Keratinocyte (primary cell): ENCODE data around the gene PPP1R14B. TPM values are rescaled to one million over a fixed set of nuclear protein-coding genes. Genes with fewer than 3 reads are reported as not detected.

Experiments used
- DNase-seq: peaks from one replicate; pipeline ENCODE4 v3.0.0-alpha.2; 2011; ENCODE audit warnings: low read depth, missing footprints, low spot score
- FAIRE-seq: peaks from 2 replicates; lab custom pipeline; 2011; peaks lifted over from hg19 to GRCh38; lab: Jason Lieb, UNC
- H2AFZ ChIP-seq: 2 replicates; pipeline ENCODE4 v1.6.0; 2012; ENCODE audit warnings: low read length, control low read depth, inconsistent platforms; ENCODE audit not compliant: control insufficient read depth
- H3K27ac ChIP-seq: 2 replicates; pipeline ENCODE4 v1.5.1; 2011; ENCODE audit warnings: low read length; ENCODE audit not compliant: control insufficient read depth, insufficient read depth
- H3K27me3 ChIP-seq: 3 replicates; pipeline ENCODE4 v1.6.0; 2011; ENCODE audit warnings: low read length; ENCODE audit not compliant: control insufficient read depth, insufficient read depth; ENCODE audit errors: extremely low read depth
- H3K36me3 ChIP-seq, 2 experiments: 2 replicates in 1 of 2; 3 replicates in 1 of 2; pipeline ENCODE4 v1.5.1; 2011; ENCODE audit warnings: low read length in 2 of 2, mild to moderate bottlenecking in 1 of 2; ENCODE audit not compliant: control insufficient read depth in 2 of 2, insufficient read depth in 2 of 2; ENCODE audit errors: extremely low read depth in 1 of 2
- H3K4me1 ChIP-seq: 3 replicates; pipeline ENCODE4 v1.5.1; 2011; ENCODE audit warnings: low read length; ENCODE audit not compliant: control insufficient read depth, insufficient read depth; ENCODE audit errors: extremely low read depth
- H3K4me2 ChIP-seq: 3 replicates; pipeline ENCODE4 v1.6.0; 2011; ENCODE audit warnings: low read depth, low read length; ENCODE audit not compliant: control insufficient read depth, insufficient read depth; ENCODE audit errors: extremely low read depth
- H3K4me3 ChIP-seq, 3 experiments: fragments of 200-600 bp in 1 of 3; sonication (generic) in 1 of 3; 2 replicates in 2 of 3; 3 replicates in 1 of 3; pipeline ENCODE4 v1.5.1; 2011 to 2016; ENCODE audit warnings: low read length in 3 of 3, mild to moderate bottlenecking in 3 of 3, control low read depth in 2 of 3, inconsistent platforms in 1 of 3, low read depth in 1 of 3, mixed read lengths in 1 of 3, mixed run types in 1 of 3, moderate library complexity in 1 of 3; ENCODE audit not compliant: control insufficient read depth in 2 of 3, insufficient read depth in 2 of 3; ENCODE audit errors: extremely low read depth in 1 of 3
- H3K79me2 ChIP-seq: 2 replicates; pipeline ENCODE4 v1.6.0; 2012; ENCODE audit warnings: low read length; ENCODE audit not compliant: control insufficient read depth, insufficient read depth
- H3K9ac ChIP-seq: 3 replicates; pipeline ENCODE4 v1.6.0; 2011; ENCODE audit warnings: low read length; ENCODE audit not compliant: control insufficient read depth, insufficient read depth; ENCODE audit errors: extremely low read depth
- H3K9me1 ChIP-seq: 3 replicates; pipeline ENCODE4 v1.6.0; 2011; ENCODE audit warnings: low read length; ENCODE audit not compliant: control insufficient read depth, insufficient read depth; ENCODE audit errors: extremely low read depth
- H3K9me3 ChIP-seq: 2 replicates; pipeline ENCODE4 v1.5.1; 2012; ENCODE audit warnings: low read depth, low read length; ENCODE audit not compliant: control insufficient read depth
- H4K20me1 ChIP-seq: 3 replicates; pipeline ENCODE4 v1.6.0; 2011; ENCODE audit warnings: low read length; ENCODE audit not compliant: control insufficient read depth, insufficient read depth; ENCODE audit errors: extremely low read depth
- EZH2 ChIP-seq: IDR thresholded peaks from one replicate; pipeline ENCODE4 v1.6.1; 2012; ENCODE audit warnings: inconsistent platforms, mild to moderate bottlenecking, low read length, moderate library complexity
- dilution Hi-C: fragments of 300-500 bp; cut with MboI; formaldehyde crosslinking; loops from one replicate; pipeline ENCODE4 v1.7.0; 2020; ENCODE audit warnings: low sequenced_read_pairs; ENCODE audit not compliant: extremely low pct_ligation_motif_present
- polyA plus RNA-seq, 5 experiments: library from polyadenylated mRNA; depleted of rRNA in 3 of 5; stranded (reverse) in 3 of 5; stranded (forward) in 1 of 5; unstranded in 1 of 5; fragments of >200 nt; gene quantifications; 1 replicate in 1 of 5; 2 replicates in 3 of 5; 3 replicates in 1 of 5; pipeline versions ENCODE4 v1.2.1 to v1.2.3, GENCODE V29; 2011 to 2012; ENCODE audit warnings: missing spikeins in 2 of 5, low read depth in 1 of 5, low replicate concordance in 1 of 5
- TF ChIP-seq, protein P1 (sequence below), 3 experiments: IDR thresholded peaks in 1 of 3; conservative IDR thresholded peaks in 1 of 3; optimal IDR thresholded peaks in 1 of 3; 2 replicates in 2 of 3; 3 replicates in 1 of 3; pipeline versions ENCODE3 to v1.5.1; 2011; ENCODE audit warnings: low read length in 3 of 3, mild to moderate bottlenecking in 3 of 3, moderate library complexity in 2 of 3, control low read depth in 1 of 3, inconsistent platforms in 1 of 3; ENCODE audit not compliant: insufficient read depth in 2 of 3; ENCODE audit errors: extremely low read depth in 1 of 3

The PPP1R14B gene
- polyA plus RNA-seq, 1 donor (not counting 4 experiments of a cell fraction or from before 2014, with no cell fraction given) = 208 TPM

GRCh38 chr11:64232182-64232966, 14.4 kb downstream of the PPP1R14B start:
- H3K27ac ChIP-seq = no peak overlapping the region
- H3K9me1 ChIP-seq = peaks cover 2% of the 10 kb centered on the region
- no peak overlapping the region for H2AFZ ChIP-seq
- peaks cover 52% of the 10 kb centered on the region for H3K4me1 ChIP-seq
- H3K9ac ChIP-seq = no peak overlapping the region
- H4K20me1 ChIP-seq = no peaks in the 10 kb centered on the region
- dilution Hi-C loops = no loop called here
- no peak overlapping the region for H3K4me3 ChIP-seq
- H3K9me3 ChIP-seq = no peaks in the 10 kb centered on the region
- DNase-seq (no peak), FAIRE-seq (no peak)
- H3K27me3 ChIP-seq = no peaks in the 10 kb centered on the region
- peaks cover under 1% of the 10 kb centered on the region for H3K79me2 ChIP-seq
- no peak for TF ChIP-seq EZH2
- TF ChIP-seq, protein P1, sequence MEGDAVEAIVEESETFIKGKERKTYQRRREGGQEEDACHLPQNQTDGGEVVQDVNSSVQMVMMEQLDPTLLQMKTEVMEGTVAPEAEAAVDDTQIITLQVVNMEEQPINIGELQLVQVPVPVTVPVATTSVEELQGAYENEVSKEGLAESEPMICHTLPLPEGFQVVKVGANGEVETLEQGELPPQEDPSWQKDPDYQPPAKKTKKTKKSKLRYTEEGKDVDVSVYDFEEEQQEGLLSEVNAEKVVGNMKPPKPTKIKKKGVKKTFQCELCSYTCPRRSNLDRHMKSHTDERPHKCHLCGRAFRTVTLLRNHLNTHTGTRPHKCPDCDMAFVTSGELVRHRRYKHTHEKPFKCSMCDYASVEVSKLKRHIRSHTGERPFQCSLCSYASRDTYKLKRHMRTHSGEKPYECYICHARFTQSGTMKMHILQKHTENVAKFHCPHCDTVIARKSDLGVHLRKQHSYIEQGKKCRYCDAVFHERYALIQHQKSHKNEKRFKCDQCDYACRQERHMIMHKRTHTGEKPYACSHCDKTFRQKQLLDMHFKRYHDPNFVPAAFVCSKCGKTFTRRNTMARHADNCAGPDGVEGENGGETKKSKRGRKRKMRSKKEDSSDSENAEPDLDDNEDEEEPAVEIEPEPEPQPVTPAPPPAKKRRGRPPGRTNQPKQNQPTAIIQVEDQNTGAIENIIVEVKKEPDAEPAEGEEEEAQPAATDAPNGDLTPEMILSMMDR (optimal IDR thresholded peaks at IDR 0.05 in 1 of 3, IDR thresholded peaks at IDR 0.05 in 1 of 3, conservative IDR thresholded peaks at IDR 0.05 in 1 of 3; ENCODE audit: extremely low read depth in 1 of 3, insufficient read depth in 2 of 3, low read length in 3 of 3) = no peak
- peak overlapping the region; percentile 37 for H3K4me2 ChIP-seq
- H3K36me3 ChIP-seq = peaks cover 3 to 8% of the 10 kb centered on the region in 2 experiments

DNA sequence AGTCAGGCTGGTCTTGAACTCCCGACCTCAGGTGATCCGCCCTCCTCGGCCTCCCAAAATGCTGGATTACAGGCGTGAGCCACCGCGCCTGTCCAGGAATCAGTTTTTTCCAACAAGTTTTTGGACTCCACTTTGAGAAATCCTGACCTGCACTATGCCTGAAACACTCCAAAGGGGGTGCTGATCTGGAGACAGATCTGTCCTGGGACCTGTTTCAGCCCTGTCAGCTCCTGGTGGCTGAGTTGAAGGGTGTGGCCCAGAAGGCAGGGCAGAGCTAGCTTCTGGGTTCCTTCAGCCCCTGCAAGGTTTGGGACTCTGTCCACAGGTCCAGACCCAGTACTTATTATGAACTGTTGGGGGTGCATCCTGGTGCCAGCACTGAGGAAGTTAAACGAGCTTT, 15.2 kb downstream of the PPP1R14B start:
- Histone ChIP-seq H3K4me1 (peaks cover 55% of the 10 kb centered on the region), H3K9ac (no peak overlapping the region), H3K27me3 (no peaks in the 10 kb centered on the region), H3K79me2 (peaks cover 9% of the 10 kb centered on the region), H3K4me2 (no peak overlapping the region), H3K9me3 (no peaks in the 10 kb centered on the region), H2AFZ (no peak overlapping the region), H3K9me1 (peaks cover 2% of the 10 kb centered on the region), H3K36me3 (peaks cover 3 to 7% of the 10 kb centered on the region in 2 experiments), H4K20me1 (no peaks in the 10 kb centered on the region), H3K27ac (no peak overlapping the region), H3K4me3 (no peak overlapping the region)
- dilution Hi-C loops = no loop called here
- FAIRE-seq (no peak), DNase-seq (no peak)
- no peak for TF ChIP-seq EZH2
- TF ChIP-seq, protein P1 (optimal IDR thresholded peaks at IDR 0.05 in 1 of 3, IDR thresholded peaks at IDR 0.05 in 1 of 3, conservative IDR thresholded peaks at IDR 0.05 in 1 of 3; ENCODE audit: extremely low read depth in 1 of 3, insufficient read depth in 2 of 3, low read length in 3 of 3) = no peak
